SH-SY5Y (cell line): ENCODE results near the gene TRIM44.

Experiments used
- GATA2 ChIP-seq: IDR thresholded peaks from 2 replicates; pipeline ENCODE4 v1.6.1; 2011; ENCODE audit warnings: mild to moderate bottlenecking, low read depth, low read length
- GATA3 ChIP-seq: IDR thresholded peaks from 2 replicates; pipeline ENCODE4 v1.6.1; 2011; ENCODE audit warnings: low read depth, mild to moderate bottlenecking, low read length, moderate library complexity

- TF ChIP-seq GATA2 (no peak), GATA3 (no peak)
These were observed 39.6 kb downstream of the TRIM44 start for GRCh38 chr11:35702126-35702525.
